Suprapubic skin (tissue), 4 donors: ENCODE results near the gene MET. TPM values are rescaled to one million over a fixed set of nuclear protein-coding genes. Genes with fewer than 3 reads are reported as not detected.
A peak's percentile ranks its signal among the peaks of the same experiment; 100 is the strongest.

Source experiments
- DNase-seq, 2 donors: peaks; one replicate each; pipeline ENCODE4 v3.0.0-alpha.2; 2019; ENCODE audit warnings: low spot score in 2 of 2
- H3K27ac ChIP-seq: fragments of 200-600 bp; sonication (generic); one replicate; pipeline ENCODE4 v1.5.1; 2019
- H3K27me3 ChIP-seq: fragments of 200-600 bp; sonication (generic); one replicate; pipeline ENCODE4 v1.5.1; 2019
- H3K36me3 ChIP-seq: fragments of 200-600 bp; sonication (generic); one replicate; pipeline ENCODE4 v1.5.1; 2019
- H3K4me1 ChIP-seq: fragments of 200-600 bp; sonication (generic); one replicate; pipeline ENCODE4 v1.5.1; 2019
- H3K4me3 ChIP-seq: fragments of 200-600 bp; sonication (generic); one replicate; pipeline ENCODE4 v1.5.1; 2019; ENCODE audit warnings: mild to moderate bottlenecking
- H3K9me3 ChIP-seq: fragments of 200-600 bp; sonication (generic); one replicate; pipeline ENCODE4 v1.5.1; 2019
- EP300 ChIP-seq: sonication (generic); formaldehyde crosslinking; IDR thresholded peaks from one replicate; pipeline ENCODE4 v1.6.1; 2017; ENCODE audit warnings: antibody characterized with exemption
- POLR2A ChIP-seq, 2 donors: fragments of 450-650 bp; IDR thresholded peaks; one replicate each; pipeline ENCODE4 v1.6.1; 2017; ENCODE audit warnings: antibody characterized with exemption in 2 of 2, mild to moderate bottlenecking in 2 of 2, moderate library complexity in 2 of 2
- POLR2AphosphoS5 ChIP-seq, 3 donors: sonication (generic); formaldehyde crosslinking; IDR thresholded peaks; one replicate each; pipeline ENCODE4 v1.6.1; 2017; ENCODE audit warnings: antibody characterized with exemption in 3 of 3
- WGBS: methylation state at CpG from one replicate; pipeline ENCODE4 v1.1.5; 2018; 5-methylcytosine and 5-hydroxymethylcytosine counted together
- total RNA-seq, 4 donors: library from RNA; depleted of rRNA; stranded (reverse); fragments of >200 nt; gene quantifications; one replicate each; pipeline ENCODE4 v1.1.0, GENCODE V29; 2016
- TF ChIP-seq, protein P1 (sequence below), 2 donors: fragments of 200-600 bp in 1 of 2; fragments of 450-650 bp in 1 of 2; sonication (generic) in 1 of 2; IDR thresholded peaks; one replicate each; pipeline ENCODE4 v1.5.1; 2016 to 2019; ENCODE audit warnings: antibody characterized with exemption in 2 of 2, mild to moderate bottlenecking in 1 of 2, moderate library complexity in 1 of 2

MET gene
- total RNA-seq, 4 donors from 2014 or later = 22.8 to 41.2 (median 32.0) TPM

DNA sequence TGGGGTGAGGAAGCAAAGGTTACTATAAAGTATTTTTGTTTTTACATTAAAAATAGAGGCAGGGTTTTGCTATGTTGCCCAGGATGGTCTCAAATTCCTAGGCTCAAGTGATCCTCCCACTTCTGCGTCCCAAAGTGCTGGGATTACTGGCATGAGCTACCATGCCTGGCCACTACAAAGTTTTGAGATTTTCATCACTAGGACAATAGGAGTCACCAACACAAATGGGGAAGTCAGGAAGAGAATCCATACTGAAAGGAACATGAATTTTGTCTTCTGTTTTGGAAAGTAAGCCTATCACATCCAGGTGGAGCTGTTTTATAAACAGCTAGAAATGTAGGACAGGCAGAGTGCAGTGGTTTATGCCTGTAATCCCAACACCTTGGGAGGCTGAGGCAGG, 170.4 kb downstream of the MET start:
- no peak for DNase-seq
- TF ChIP-seq POLR2AphosphoS5 (IDR thresholded peaks at IDR 0.05) (no peak), EP300 (no peak), POLR2A (IDR thresholded peaks at IDR 0.05) (no peak)
- TF ChIP-seq, protein P1, sequence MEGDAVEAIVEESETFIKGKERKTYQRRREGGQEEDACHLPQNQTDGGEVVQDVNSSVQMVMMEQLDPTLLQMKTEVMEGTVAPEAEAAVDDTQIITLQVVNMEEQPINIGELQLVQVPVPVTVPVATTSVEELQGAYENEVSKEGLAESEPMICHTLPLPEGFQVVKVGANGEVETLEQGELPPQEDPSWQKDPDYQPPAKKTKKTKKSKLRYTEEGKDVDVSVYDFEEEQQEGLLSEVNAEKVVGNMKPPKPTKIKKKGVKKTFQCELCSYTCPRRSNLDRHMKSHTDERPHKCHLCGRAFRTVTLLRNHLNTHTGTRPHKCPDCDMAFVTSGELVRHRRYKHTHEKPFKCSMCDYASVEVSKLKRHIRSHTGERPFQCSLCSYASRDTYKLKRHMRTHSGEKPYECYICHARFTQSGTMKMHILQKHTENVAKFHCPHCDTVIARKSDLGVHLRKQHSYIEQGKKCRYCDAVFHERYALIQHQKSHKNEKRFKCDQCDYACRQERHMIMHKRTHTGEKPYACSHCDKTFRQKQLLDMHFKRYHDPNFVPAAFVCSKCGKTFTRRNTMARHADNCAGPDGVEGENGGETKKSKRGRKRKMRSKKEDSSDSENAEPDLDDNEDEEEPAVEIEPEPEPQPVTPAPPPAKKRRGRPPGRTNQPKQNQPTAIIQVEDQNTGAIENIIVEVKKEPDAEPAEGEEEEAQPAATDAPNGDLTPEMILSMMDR (IDR thresholded peaks at IDR 0.05) = no peak
- Histone ChIP-seq H3K27me3 (no peaks in the 10 kb centered on the region), H3K27ac (no peak overlapping the region), H3K4me3 (no peak overlapping the region), H3K36me3 (no peaks in the 10 kb centered on the region), H3K9me3 (no peaks in the 10 kb centered on the region), H3K4me1 (no peaks in the 10 kb centered on the region)
- 83% methylated on average over 1 of the region's 1 CpG for WGBS

DNA sequence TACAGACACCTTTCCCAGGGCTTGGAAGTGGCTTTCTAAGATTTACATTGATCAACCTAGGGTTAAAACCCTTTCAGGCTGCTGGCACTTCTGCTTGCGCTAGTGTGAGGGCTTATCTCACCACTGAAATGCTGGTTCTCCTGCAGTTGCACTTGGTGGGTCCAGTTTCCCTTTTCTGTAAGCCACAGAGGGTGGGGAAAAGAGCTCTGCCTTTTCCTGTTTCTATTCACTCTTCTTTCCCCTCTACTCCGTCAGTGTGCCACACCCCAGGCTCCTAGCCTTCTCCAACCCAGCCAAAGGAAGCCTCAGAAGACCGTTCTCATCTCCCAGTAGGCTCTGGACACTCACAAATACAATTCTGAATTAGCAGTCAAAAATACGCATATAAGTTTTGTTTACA, 171.4 kb downstream of the MET start:
- Histone ChIP-seq H3K4me3 (peak overlapping the region; percentile 9), H3K36me3 (no peaks in the 10 kb centered on the region), H3K27me3 (no peaks in the 10 kb centered on the region), H3K9me3 (no peaks in the 10 kb centered on the region), H3K4me1 (no peaks in the 10 kb centered on the region), H3K27ac (no peak overlapping the region)
- TF ChIP-seq, protein P1 (IDR thresholded peaks at IDR 0.05) = no peak
- no peak for TF ChIP-seq POLR2A (IDR thresholded peaks at IDR 0.05)
- no peak for TF ChIP-seq EP300
- TF ChIP-seq POLR2AphosphoS5 (IDR thresholded peaks at IDR 0.05) = no peak
- WGBS = 45% methylated on average over 4 of the region's 4 CpGs
- DNase-seq = no peak

Other genes starting within 250 kb of the MET start
- gene CAV2, start 172.5 kb upstream of the MET start, total RNA-seq = 100 to 1,000 TPM in 1 of 4 donors, 10 to 100 TPM in 3; 73.8 to 108 (median 98.7) TPM
- gene CAV1, start 147.2 kb upstream of the MET start, total RNA-seq = 100 to 1,000 TPM; 123 to 215 (median 187) TPM
- gene CAPZA2, start 190.4 kb downstream of the MET start, total RNA-seq = 10 to 100 TPM; 53.7 to 64.9 (median 59.6) TPM